ENCODE measurements around the gene SZT2. TPM values are rescaled to one million over a fixed set of nuclear protein-coding genes. Genes with fewer than 3 reads are reported as not detected.

Gene SZT2
- total and polyA plus RNA-seq, 2 donors, result 8.8 to 19.9 TPM

- 97% methylated on average over 7 of the region's 7 CpGs for WGBS
- H3K36me3 ChIP-seq (ENCODE audit: control insufficient read depth in 2 of 2, insufficient read depth in 2 of 2, low read length in 1 of 2), result peaks cover 82 to 85% of the 10 kb centered on the region in 2 donors
- no peaks in the 10 kb centered on the region for H3K4me1 ChIP-seq (ENCODE audit: control insufficient read depth in 2 of 2, insufficient read depth in 2 of 2, low read length in 2 of 2)
- no peaks in the 10 kb centered on the region for H3K27me3 ChIP-seq (ENCODE audit: control insufficient read depth in 2 of 2, insufficient read depth in 1 of 2, low read length in 1 of 2)
- peaks cover 0 to 1% of the 10 kb centered on the region in 2 donors for H3K9me3 ChIP-seq (ENCODE audit: control insufficient read depth in 2 of 2, insufficient read depth in 1 of 2, low read length in 1 of 2)
- no peak overlapping the region for H3K27ac ChIP-seq (ENCODE audit: low read depth in 1 of 2, low read length in 1 of 2)
- no peak for DNase-seq (ENCODE audit: low read depth in 6 of 9, low spot score in 9 of 9)
- no peak overlapping the region for H3K4me3 ChIP-seq (ENCODE audit: low read length in 2 of 2)
These were observed 50.1 kb downstream of the SZT2 start for GRCh38 chr1:43439781-43440180.

GRCh38 chr1:43440358-43440757 is 50.7 kb downstream of the SZT2 start:
- Histone ChIP-seq H3K27ac (ENCODE audit: low read depth in 1 of 2, low read length in 1 of 2) (no peak overlapping the region), H3K27me3 (ENCODE audit: control insufficient read depth in 2 of 2, insufficient read depth in 1 of 2, low read length in 1 of 2) (no peaks in the 10 kb centered on the region), H3K4me3 (ENCODE audit: low read length in 2 of 2) (no peak overlapping the region), H3K36me3 (ENCODE audit: control insufficient read depth in 2 of 2, insufficient read depth in 2 of 2, low read length in 1 of 2) (peaks cover 76 to 82% of the 10 kb centered on the region in 2 donors), H3K4me1 (ENCODE audit: control insufficient read depth in 2 of 2, insufficient read depth in 2 of 2, low read length in 2 of 2) (no peaks in the 10 kb centered on the region), H3K9me3 (ENCODE audit: control insufficient read depth in 2 of 2, insufficient read depth in 1 of 2, low read length in 1 of 2) (peaks cover 0 to 1% of the 10 kb centered on the region in 2 donors)
- no peak for DNase-seq (ENCODE audit: low read depth in 6 of 9, low spot score in 9 of 9)
- 96% methylated on average over 7 of the region's 7 CpGs for WGBS

- Histone ChIP-seq H3K27ac (ENCODE audit: low read depth in 1 of 2, low read length in 1 of 2) (no peak overlapping the region), H3K36me3 (ENCODE audit: control insufficient read depth in 2 of 2, insufficient read depth in 2 of 2, low read length in 1 of 2) (peaks cover 78 to 84% of the 10 kb centered on the region in 2 donors), H3K4me3 (ENCODE audit: low read length in 2 of 2) (no peak overlapping the region), H3K9me3 (ENCODE audit: control insufficient read depth in 2 of 2, insufficient read depth in 1 of 2, low read length in 1 of 2) (peaks cover 0 to 1% of the 10 kb centered on the region in 2 donors), H3K27me3 (ENCODE audit: control insufficient read depth in 2 of 2, insufficient read depth in 1 of 2, low read length in 1 of 2) (no peaks in the 10 kb centered on the region), H3K4me1 (ENCODE audit: control insufficient read depth in 2 of 2, insufficient read depth in 2 of 2, low read length in 2 of 2) (no peaks in the 10 kb centered on the region)
- no peak for DNase-seq (ENCODE audit: low read depth in 6 of 9, low spot score in 9 of 9)
- WGBS, result 98% methylated on average over 15 of the region's 15 CpGs
These were observed 51.6 kb downstream of the SZT2 start for GRCh38 chr1:43441166-43441893.

GRCh38 chr1:43441894-43442637 is 52.4 kb downstream of the SZT2 start:
- Histone ChIP-seq H3K36me3 (ENCODE audit: control insufficient read depth in 2 of 2, insufficient read depth in 2 of 2, low read length in 1 of 2) (peaks cover 83 to 86% of the 10 kb centered on the region in 2 donors), H3K27ac (ENCODE audit: low read depth in 1 of 2, low read length in 1 of 2) (no peak overlapping the region), H3K4me3 (ENCODE audit: low read length in 2 of 2) (no peak overlapping the region), H3K27me3 (ENCODE audit: control insufficient read depth in 2 of 2, insufficient read depth in 1 of 2, low read length in 1 of 2) (no peaks in the 10 kb centered on the region), H3K9me3 (ENCODE audit: control insufficient read depth in 2 of 2, insufficient read depth in 1 of 2, low read length in 1 of 2) (peaks cover 0 to 1% of the 10 kb centered on the region in 2 donors), H3K4me1 (ENCODE audit: control insufficient read depth in 2 of 2, insufficient read depth in 2 of 2, low read length in 2 of 2) (no peaks in the 10 kb centered on the region)
- WGBS, result 98% methylated on average over 18 of the region's 18 CpGs
- no peak for DNase-seq (ENCODE audit: low read depth in 6 of 9, low spot score in 9 of 9)

- no peak for DNase-seq (ENCODE audit: low read depth in 6 of 9, low spot score in 9 of 9)
- Histone ChIP-seq H3K27ac (ENCODE audit: low read depth in 1 of 2, low read length in 1 of 2) (no peak overlapping the region), H3K4me3 (ENCODE audit: low read length in 2 of 2) (no peak overlapping the region), H3K27me3 (ENCODE audit: control insufficient read depth in 2 of 2, insufficient read depth in 1 of 2, low read length in 1 of 2) (no peaks in the 10 kb centered on the region), H3K36me3 (ENCODE audit: control insufficient read depth in 2 of 2, insufficient read depth in 2 of 2, low read length in 1 of 2) (peaks cover 83 to 91% of the 10 kb centered on the region in 2 donors), H3K9me3 (ENCODE audit: control insufficient read depth in 2 of 2, insufficient read depth in 1 of 2, low read length in 1 of 2) (peaks cover 0 to 1% of the 10 kb centered on the region in 2 donors), H3K4me1 (ENCODE audit: control insufficient read depth in 2 of 2, insufficient read depth in 2 of 2, low read length in 2 of 2) (no peaks in the 10 kb centered on the region)
- WGBS, result 97% methylated on average over 12 of the region's 12 CpGs
These were observed 53.1 kb downstream of the SZT2 start for GRCh38 chr1:43442756-43443155.

GRCh38 chr1:43443197-43443946 is 53.7 kb downstream of the SZT2 start:
- Histone ChIP-seq H3K9me3 (ENCODE audit: control insufficient read depth in 2 of 2, insufficient read depth in 1 of 2, low read length in 1 of 2) (peaks cover 0 to 1% of the 10 kb centered on the region in 2 donors), H3K36me3 (ENCODE audit: control insufficient read depth in 2 of 2, insufficient read depth in 2 of 2, low read length in 1 of 2) (peaks cover 87 to 91% of the 10 kb centered on the region in 2 donors), H3K4me1 (ENCODE audit: control insufficient read depth in 2 of 2, insufficient read depth in 2 of 2, low read length in 2 of 2) (no peaks in the 10 kb centered on the region), H3K4me3 (ENCODE audit: low read length in 2 of 2) (no peak overlapping the region), H3K27me3 (ENCODE audit: control insufficient read depth in 2 of 2, insufficient read depth in 1 of 2, low read length in 1 of 2) (no peaks in the 10 kb centered on the region), H3K27ac (ENCODE audit: low read depth in 1 of 2, low read length in 1 of 2) (no peak overlapping the region)
- 97% methylated on average over 16 of the region's 16 CpGs for WGBS
- no peak for DNase-seq (ENCODE audit: low read depth in 6 of 9, low spot score in 9 of 9)

GRCh38 chr1:43444151-43444828 is 54.6 kb downstream of the SZT2 start:
- Histone ChIP-seq H3K36me3 (ENCODE audit: control insufficient read depth in 2 of 2, insufficient read depth in 2 of 2, low read length in 1 of 2) (peaks cover 87 to 90% of the 10 kb centered on the region in 2 donors), H3K9me3 (ENCODE audit: control insufficient read depth in 2 of 2, insufficient read depth in 1 of 2, low read length in 1 of 2) (no peaks in the 10 kb centered on the region), H3K27ac (ENCODE audit: low read depth in 1 of 2, low read length in 1 of 2) (no peak overlapping the region), H3K4me1 (ENCODE audit: control insufficient read depth in 2 of 2, insufficient read depth in 2 of 2, low read length in 2 of 2) (no peaks in the 10 kb centered on the region), H3K27me3 (ENCODE audit: control insufficient read depth in 2 of 2, insufficient read depth in 1 of 2, low read length in 1 of 2) (no peaks in the 10 kb centered on the region), H3K4me3 (ENCODE audit: low read length in 2 of 2) (no peak overlapping the region)
- no peak for DNase-seq (ENCODE audit: low read depth in 6 of 9, low spot score in 9 of 9)
- WGBS, result 98% methylated on average over 13 of the region's 13 CpGs

- DNase-seq (ENCODE audit: low read depth in 6 of 9, low spot score in 9 of 9), result no peak
- WGBS, result 96% methylated on average over 1 of the region's 1 CpG
These were observed 55.1 kb downstream of the SZT2 start for GRCh38 chr1:43444836-43445235.

More at GRCh38 chr1:43444836-43445235, 55.1 kb downstream of the SZT2 start:
- Histone ChIP-seq H3K9me3 (ENCODE audit: control insufficient read depth in 2 of 2, insufficient read depth in 1 of 2, low read length in 1 of 2) (no peaks in the 10 kb centered on the region), H3K4me3 (ENCODE audit: low read length in 2 of 2) (no peak overlapping the region), H3K27ac (ENCODE audit: low read depth in 1 of 2, low read length in 1 of 2) (no peak overlapping the region), H3K27me3 (ENCODE audit: control insufficient read depth in 2 of 2, insufficient read depth in 1 of 2, low read length in 1 of 2) (no peaks in the 10 kb centered on the region), H3K36me3 (ENCODE audit: control insufficient read depth in 2 of 2, insufficient read depth in 2 of 2, low read length in 1 of 2) (peaks cover 85 to 90% of the 10 kb centered on the region in 2 donors), H3K4me1 (ENCODE audit: control insufficient read depth in 2 of 2, insufficient read depth in 2 of 2, low read length in 2 of 2) (no peaks in the 10 kb centered on the region)
